ENCODE measurements around the gene TIMM17A.
"Not testable (repeated sequence)": the region's sequence is repeated elsewhere in the genome, so short reads cannot be mapped to it uniquely, and the experiment has no call there.

Gene TIMM17A

GRCh38 chr1:202016811-202017748, 61.8 kb downstream of the TIMM17A start:
- no peak for DNase-seq

DNA sequence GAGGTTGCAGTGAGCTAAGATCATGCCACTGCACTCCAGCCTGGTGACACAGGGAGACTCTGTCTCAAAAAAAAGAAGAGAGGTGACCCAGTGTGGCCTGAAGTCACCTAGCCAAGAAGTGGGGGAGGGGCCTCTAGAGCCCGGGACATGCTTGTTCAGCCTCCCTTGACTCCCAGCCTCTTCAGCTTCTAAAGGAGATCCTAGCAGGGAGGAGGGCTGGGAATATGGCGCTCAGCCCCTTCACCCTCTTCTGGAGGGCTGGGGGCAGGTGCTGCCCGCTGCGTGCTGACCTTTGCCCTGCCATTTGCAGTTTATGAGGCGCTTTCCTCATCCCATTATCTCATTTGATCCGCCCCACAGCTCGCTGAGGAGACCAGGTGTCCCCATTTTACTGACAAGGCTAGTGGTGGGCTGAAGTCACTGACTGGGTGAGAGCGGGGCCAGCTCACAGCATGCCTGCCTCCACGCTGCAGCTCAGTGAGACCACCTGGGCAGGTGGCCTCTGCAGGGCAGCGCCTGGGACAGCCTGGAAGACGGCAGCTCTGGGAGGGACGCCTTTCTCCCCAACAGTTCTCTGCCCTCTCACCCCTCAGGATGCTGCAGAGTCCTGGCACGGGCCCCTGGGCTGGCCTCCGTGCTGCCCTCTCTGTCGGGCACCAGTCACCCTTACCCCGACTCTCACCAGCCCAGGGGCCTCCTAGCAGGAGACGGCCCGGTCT, 62.6 kb downstream of the TIMM17A start:
- no peak for DNase-seq

GRCh38 chr1:202018468-202019234, 63.3 kb downstream of the TIMM17A start:
- no peak for DNase-seq

- DNase-seq, result not testable (repeated sequence)
Observed at GRCh38 chr1:202019235-202019558, 63.9 kb downstream of the TIMM17A start.

Data from CD4-positive, alpha-beta T cell treated with Interleukin-6 for 4 hours (primary cell).